NK-92 treated with Interleukin-12 subunit alpha and Interleukin-12 subunit beta, amount 100 ng/mL, for 24 hours (cell line): Measurements from ENCODE around the gene B9D2.
A peak's percentile ranks its signal among the peaks of the same experiment; 100 is the strongest.
"Not testable (repeated sequence)": the region's sequence is repeated elsewhere in the genome, so short reads cannot be mapped to it uniquely, and the experiment has no call there.

Experiments used
- DNase-seq: peaks from one replicate; lab custom pipeline; 2025; lab: John Stamatoyannopoulos, UW

B9D2 gene

DNA sequence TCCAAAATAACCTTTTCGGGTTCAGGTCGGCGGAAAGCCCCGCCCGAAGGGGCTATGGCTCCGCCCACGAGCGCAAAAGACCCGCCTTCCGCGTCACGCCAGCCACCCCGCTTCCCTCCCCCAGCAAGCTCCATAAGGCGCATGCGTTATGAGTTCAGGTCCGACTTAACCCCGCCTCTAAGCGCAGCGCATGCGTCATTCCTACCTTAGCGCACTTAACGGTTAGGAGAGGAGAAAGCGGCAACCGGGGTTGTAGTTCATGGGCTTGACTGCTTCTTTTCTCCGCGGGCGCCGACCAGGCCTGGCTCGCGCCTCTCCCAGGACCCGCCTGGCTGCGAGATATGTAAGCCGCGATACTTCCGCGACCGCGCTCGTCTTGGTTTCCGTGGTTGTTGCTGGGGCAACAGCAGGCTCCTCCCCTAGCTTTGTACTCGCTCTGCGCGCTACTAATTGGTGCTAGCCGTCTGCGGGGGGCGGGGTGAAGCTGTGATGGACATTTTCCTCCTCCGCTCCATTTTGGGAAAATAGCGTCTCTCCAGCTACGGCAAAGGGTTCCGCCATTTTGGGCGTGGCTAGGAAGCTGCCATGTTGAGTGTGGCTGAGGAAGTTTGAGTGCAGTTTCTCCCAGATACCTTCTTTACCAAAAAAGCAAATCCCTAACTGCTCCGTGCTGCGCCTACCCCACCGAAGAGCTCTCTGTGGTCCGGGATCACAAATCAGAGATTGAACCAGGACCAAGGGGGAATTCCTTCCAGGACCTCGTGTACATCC is at the start of gene B9D2:
Gene B9D2 (minus strand): TSS at position 397 of the 771 bp plus-strand sequence. CDS start 630 bp downstream, outside the sequence.
- peak; percentile 97 for DNase-seq

DNA sequence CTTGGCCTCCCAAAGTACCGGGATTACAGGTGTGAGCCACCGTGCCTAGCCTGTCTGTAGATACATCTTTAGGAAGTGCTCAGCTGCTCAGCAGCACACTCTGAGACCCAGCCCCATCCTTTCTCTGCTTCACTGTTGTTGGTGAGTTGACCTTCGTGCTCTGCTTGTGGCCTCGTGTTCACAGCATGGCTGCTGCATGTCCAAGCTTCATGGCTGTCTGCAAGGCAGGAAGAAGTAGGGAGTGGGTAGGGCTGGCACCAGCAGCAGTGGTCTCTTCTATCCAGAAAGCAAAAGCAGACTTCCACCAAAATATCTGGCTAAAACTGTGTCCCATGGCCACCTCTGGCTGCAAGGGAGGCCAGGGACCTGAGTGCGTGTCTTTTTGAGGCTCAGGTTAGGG is 49.0 kb upstream of the B9D2 start:
- DNase-seq, result no peak

DNA sequence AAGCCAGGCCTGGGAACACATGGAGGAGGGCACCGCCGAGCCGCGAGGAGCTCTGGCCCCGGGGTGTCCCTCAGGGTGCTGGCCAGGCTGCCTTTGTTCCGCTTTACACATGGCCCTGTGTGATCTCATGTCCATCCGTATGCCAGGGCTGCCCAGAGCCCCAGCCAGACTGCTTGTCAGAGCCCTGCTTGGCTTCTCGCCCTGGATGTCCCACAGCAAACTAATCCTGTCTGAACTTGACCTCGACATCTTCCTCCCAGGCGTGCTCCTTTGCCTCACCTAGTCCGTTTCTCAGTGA is 48.0 kb upstream of the B9D2 start:
- DNase-seq, result no peak

DNA sequence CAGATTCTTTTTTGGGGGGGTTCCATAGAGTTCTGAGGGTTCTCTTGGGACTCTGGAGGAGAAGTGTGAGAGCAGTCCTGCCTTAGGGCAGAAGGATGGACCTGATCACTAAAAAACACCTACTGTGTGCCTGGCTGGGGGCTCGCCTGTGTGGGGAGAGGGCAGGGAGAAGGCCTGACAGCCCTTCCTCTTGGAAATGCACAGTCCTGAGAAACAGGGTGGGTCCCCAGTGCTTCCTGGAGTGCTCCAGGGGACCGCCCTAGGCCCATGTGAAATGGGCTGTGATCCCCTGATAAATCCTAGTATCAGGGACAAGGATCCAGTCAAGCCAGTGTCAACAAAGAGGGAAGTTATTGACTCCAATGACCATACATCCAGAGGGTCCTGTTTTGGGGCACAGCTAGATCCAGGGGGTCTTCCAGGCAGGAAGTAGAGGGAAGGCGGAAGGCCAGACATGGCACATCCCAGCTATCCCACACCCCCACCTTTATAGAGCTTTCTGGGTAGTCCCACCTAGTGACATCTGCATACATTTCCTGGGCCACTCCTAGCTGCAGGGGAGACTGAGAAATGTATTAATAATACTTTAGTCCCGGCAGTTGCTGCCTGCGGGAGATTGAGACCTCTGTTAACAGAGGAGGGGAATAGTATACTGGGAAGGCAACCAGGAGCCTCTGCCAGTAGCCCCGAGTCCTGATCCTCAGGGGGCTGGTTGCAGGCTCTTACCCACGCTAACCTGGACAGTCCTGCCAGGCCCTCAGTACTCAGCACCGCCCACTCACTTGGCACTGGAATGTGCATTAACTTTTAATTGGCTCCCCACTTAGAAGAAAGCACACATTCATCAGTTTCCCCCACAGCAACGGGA is 47.4 kb upstream of the B9D2 start:
- DNase-seq, result no peak

DNA sequence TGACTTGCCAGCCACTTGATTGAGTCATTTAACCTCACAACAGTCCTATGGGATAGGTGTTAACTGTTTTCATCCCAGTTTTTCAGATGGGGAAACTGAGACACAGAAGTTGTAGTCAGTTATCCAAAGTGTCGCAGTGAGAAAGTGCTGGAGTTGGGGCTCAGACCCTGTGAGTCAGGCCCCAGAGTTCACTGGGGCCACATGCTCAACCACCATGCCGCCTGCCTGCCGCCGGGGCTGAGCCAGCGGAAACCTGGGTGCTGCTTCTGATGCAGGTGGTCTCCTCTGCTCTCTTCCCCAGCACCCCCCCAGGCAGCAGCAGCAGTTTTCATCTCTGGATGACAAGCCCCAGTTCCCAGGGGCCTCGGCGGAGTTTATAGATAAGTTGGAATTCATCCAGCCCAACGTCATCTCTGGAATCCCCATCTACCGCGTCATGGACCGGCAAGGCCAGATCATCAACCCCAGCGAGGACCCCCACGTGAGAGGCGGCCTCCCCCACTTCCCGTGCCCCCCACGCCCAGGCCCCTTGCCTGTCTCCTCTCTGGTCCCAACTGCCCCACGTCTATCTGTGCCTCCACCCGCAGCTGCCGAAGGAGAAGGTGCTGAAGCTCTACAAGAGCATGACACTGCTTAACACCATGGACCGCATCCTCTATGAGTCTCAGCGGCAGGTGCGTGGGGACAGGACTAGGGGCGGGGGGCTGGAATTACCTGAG is 46.5 kb upstream of the B9D2 start:
- no peak for DNase-seq

- DNase-seq, result no peak
Observed at GRCh38 chr19:41409288-41409687, 45.3 kb upstream of the B9D2 start.

DNA sequence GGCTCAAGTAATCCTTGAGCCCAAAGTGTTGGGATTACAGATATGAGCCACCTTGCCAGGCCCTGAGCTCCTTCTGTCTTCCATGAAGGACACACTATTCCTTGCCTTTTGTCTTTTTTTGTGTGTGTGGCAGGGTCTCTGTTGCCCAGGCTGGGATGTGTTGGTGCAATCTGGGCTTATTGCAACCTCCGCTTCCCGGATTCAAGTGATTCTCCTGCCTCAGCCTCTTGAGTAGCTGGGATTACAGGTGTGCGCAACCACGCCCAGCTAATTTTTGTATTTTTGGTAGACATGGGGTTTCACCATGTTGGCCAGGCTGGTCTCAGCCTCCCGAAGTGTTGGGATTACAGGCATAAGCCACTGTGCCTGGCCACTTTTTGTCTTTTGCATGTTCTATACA is 44.9 kb upstream of the B9D2 start:
- DNase-seq, result not testable (repeated sequence)

- DNase-seq, result peak; percentile 20
Observed at GRCh38 chr19:41408256-41408655, 44.3 kb upstream of the B9D2 start.

GRCh38 chr19:41407271-41407670 is 43.3 kb upstream of the B9D2 start:
- no peak for DNase-seq

DNA sequence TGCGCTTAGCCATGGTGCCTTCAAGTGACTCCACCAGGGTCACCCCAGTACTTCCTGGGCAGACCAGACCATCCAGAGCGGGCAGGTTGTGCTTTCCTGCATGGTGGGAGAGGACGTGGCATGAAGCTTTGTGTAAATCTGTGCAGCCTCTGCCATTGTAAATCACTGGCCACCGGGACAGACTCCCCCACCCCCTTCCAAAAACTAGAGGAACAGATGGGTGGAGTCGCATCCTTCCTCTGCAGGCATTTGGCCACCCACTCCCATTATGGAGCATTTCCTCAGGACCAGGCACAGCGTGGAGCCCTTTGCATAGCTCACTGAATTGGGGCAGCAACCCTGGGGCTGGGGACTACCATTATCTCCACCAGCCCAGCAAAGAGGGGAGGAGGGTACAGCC is 41.8 kb upstream of the B9D2 start:
- no peak for DNase-seq

DNA sequence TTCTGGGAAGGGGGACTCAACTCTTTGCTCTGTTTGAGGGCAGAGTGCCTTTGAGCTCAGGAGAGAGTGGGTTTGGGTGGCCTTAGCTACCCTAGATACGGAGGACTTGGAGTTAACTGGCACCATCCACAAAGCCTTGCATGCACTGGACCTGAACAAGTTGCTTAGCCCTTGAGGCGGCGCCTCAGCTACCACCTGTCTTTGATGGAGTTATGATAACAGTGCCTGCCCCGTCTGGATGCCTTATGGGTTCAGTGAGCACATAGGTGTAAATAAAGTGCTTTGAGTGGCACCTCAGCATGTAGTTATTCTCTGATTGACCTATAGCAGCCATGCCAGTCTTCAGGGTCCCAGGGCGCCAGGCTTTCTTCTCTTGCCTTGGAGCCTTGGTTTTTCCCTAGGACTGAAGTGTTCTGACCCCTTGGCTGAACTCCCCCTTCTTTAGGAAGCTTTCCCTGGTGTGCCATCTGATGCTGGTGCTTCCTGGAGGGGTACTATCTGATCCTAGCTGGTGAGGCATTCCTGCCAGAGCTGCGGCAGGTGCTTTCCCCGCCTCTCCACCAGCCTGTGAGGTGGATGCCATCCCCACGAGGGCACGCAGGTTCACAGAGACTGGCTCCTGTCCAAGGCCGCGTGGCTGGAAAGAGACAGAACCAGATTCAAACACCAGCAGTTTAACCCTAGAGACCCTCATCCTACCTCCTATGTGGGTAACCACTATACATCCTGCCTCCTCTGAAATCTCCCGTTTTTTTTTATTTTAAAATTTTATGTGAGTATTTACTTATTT is 39.4 kb upstream of the B9D2 start:
- DNase-seq, result no peak

GRCh38 chr19:41402010-41402409 is 38.1 kb upstream of the B9D2 start:
- no peak for DNase-seq

DNA sequence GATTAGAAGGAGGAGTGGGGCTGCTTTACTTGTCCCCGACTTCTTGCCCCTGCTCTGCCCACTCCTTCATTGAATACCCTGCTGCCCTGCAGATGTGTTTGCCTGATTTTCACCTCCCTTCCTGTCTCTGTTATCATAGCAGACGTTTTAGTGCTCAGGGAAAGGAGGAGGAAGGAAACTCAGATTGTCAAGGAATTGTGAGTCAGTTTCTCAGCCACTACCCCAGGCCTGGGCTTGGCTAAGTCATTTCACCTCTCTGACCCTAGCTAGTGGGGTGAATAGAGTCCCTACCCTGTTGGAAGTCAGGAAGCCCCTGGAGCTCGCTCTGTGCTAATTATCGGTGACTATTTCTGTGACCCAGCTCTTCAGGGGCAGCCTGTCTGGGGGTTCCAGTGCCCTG is 37.5 kb upstream of the B9D2 start:
- DNase-seq, result no peak

GRCh38 chr19:41399525-41399924 is 35.6 kb upstream of the B9D2 start:
- no peak for DNase-seq

GRCh38 chr19:41399091-41399490 is 35.1 kb upstream of the B9D2 start:
- no peak for DNase-seq

GRCh38 chr19:41398598-41398997 is 34.6 kb upstream of the B9D2 start:
- no peak for DNase-seq

- DNase-seq, result no peak
Observed at GRCh38 chr19:41398050-41398418, 34.1 kb upstream of the B9D2 start.

DNA sequence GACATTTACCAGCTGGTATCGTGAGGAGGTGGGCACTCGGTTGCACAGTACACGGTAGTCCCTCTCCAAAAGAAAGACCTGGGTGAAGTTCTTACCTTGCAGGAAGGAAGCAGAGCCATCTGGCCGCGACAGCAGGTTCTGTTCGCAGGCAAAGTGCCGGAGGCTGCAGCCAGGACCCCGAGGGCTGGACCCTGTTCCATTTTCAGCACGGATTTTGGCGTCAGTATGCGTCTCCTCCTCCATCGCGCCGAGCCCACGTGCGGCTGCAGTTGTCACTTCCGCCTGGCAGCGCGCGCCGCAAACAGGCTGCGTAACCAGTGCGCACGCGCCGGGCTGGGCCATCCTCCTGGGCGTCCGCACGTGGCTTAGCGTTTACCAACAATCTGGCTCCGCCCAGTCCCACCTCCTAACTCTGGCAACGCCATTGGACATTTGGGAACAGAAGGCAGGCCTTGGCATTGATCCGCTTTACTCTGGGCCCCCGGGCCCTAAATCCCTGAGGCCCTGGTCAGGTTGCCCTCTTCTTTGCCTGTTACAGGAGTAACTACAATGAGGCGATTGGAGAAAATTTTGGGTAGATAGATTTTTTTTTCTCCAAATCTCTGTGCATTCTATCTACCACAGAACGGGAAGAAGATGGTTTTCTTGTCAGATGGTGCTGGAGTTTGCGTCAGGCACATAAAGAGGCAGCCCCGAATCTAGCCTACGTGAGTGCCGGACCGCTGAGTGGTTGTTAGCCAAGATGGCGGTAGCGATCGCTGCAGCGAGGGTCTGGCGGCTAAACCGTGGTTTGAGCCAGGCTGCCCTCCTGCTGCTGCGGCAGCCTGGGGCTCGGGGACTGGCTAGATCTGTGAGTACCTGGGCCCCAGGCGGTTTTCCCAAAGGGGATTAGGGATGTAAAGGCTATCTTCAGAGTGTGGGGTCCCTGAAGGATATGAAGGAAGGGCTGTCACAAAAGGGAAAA is 33.4 kb upstream of the B9D2 start, which contains the start of the genes BCKDHA and EXOSC5:
Gene BCKDHA (plus strand): TSS at position 733 of the 964 bp plus-strand sequence. CDS start 10 bp downstream, at position 743.
Gene EXOSC5 (minus strand): TSS at position 274 of the 964 bp plus-strand sequence. CDS start 31 bp downstream, at position 243.
- peak; percentile 98 for DNase-seq

- DNase-seq, result no peak
Observed at GRCh38 chr19:41395355-41395754, 31.4 kb upstream of the B9D2 start.

- DNase-seq, result no peak
Observed at GRCh38 chr19:41392775-41393174, 28.8 kb upstream of the B9D2 start.

- DNase-seq, result no peak
Observed at GRCh38 chr19:41391618-41392017, 27.7 kb upstream of the B9D2 start.
